Measurements from ENCODE around the gene MGME1. TPM values are rescaled to one million over a fixed set of nuclear protein-coding genes. Genes with fewer than 3 reads are reported as not detected.

The MGME1 gene
- total and polyA plus RNA-seq, 3 experiments from 2014 or later, result 11.9 to 31.8 (median 29.2) TPM

DNA sequence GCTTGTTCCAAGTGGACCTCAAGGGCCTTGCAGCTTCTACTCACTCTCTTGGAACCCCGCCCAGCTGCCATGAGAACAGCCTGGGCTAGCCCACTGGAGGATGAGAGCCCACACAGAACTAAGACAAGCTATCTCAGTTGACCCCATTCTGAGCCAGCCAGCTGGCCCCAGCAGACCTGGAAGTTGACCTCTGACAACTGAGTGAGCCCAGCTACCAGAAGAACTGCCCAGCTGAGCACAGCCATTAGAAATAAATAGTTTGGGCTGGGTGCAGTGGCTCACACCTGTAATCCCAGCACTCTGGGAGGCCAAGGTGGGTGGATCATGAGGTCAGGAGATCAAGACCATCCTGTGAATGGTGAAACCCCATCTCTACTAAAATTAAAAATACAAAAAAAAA lies 37.3 kb upstream of the MGME1 start:
- no peak overlapping the region for H3K27ac ChIP-seq (ENCODE audit: low read depth, low read length)
- no peaks in the 10 kb centered on the region for H3K36me3 ChIP-seq (ENCODE audit: insufficient read depth, low read length)
- no peak overlapping the region for H3K27ac Mint-ChIP-seq
- DNase-seq, result no peak
- ChIA-PET CTCF (interaction anchor here (1.8 kb wide), 1 partner anchor 7 kb away, joined by 6 read pairs; no protein-coding TSS in a partner anchor), POLR2A (no interaction called here)
- H3K4me3 ChIP-seq (ENCODE audit: low read length), result no peak overlapping the region
- peaks cover 0 to 5% (median 0%) of the 10 kb centered on the region in 3 donors for H3K36me3 Mint-ChIP-seq
- no peaks in the 10 kb centered on the region for H3K4me1 ChIP-seq (ENCODE audit: insufficient read depth, low read length)
- H3K4me3 Mint-ChIP-seq, result no peak overlapping the region
- no peaks in the 10 kb centered on the region for H3K9me3 ChIP-seq (ENCODE audit: low read length)
- H3K9me3 Mint-ChIP-seq, result peaks cover 0 to 2% (median 0%) of the 10 kb centered on the region in 5 donors
- no peaks in the 10 kb centered on the region for H3K27me3 ChIP-seq (ENCODE audit: insufficient read depth, low read length, poor library complexity, severe bottlenecking)
- H3K27me3 Mint-ChIP-seq, result peaks cover 4 to 12% of the 10 kb centered on the region in 2 donors
- H3K4me1 Mint-ChIP-seq, result no peaks in the 10 kb centered on the region

DNA sequence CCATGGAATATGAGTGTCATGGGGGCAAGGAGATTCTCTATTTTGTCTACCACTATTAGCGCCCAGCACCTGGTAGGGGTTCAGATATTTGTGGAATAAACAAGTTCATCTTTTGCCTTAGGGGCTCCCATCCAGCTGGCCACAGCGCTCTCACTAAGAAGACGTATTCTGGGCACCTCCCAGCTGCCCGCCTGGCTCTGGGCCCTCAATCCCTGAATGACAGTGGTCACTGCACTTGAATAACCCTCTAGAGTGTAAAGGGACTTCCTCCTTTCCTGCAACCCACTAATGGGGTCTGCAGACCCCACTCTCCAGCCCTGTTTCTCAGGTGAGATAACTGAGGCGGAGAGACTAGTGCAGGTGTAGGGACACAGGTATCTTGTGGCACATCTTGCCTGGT lies 36.4 kb upstream of the MGME1 start:
- Mint-ChIP-seq H3K4me1 (no peaks in the 10 kb centered on the region), H3K9me3 (peaks cover 0 to 2% (median 0%) of the 10 kb centered on the region in 5 donors), H3K27me3 (peaks cover 4 to 12% of the 10 kb centered on the region in 2 donors), H3K27ac (peak overlapping the region in 1 of 8 donors; percentile 75), H3K36me3 (peaks cover 0 to 5% (median 0%) of the 10 kb centered on the region in 3 donors), H3K4me3 (no peak overlapping the region)
- no peak overlapping the region for H3K27ac ChIP-seq (ENCODE audit: low read depth, low read length)
- no peaks in the 10 kb centered on the region for H3K27me3 ChIP-seq (ENCODE audit: insufficient read depth, low read length, poor library complexity, severe bottlenecking)
- no peaks in the 10 kb centered on the region for H3K4me1 ChIP-seq (ENCODE audit: insufficient read depth, low read length)
- no peak overlapping the region for H3K4me3 ChIP-seq (ENCODE audit: low read length)
- no peak for DNase-seq
- no peaks in the 10 kb centered on the region for H3K9me3 ChIP-seq (ENCODE audit: low read length)
- ChIA-PET POLR2A (no interaction called here), CTCF (no interaction called here)
- no peaks in the 10 kb centered on the region for H3K36me3 ChIP-seq (ENCODE audit: insufficient read depth, low read length)

DNA sequence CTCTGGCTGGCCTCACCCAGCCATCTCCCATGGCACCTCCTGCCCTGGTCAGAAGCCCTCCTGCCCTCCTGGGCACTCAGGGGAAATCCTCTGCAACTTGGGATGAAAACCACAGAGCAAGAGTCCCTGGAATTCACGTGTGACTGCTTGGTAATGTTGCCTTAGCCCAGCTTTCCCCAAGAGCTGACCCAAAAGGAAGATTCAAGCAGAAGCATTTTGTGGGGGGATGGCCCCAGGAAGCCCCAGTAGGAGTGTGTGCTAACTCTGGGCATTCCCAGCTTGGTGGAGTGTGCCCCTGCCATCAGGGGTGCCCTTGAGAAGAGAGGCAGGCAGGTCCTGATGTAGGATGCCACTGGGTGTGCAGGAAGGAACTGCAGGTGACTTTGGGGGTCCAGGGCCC lies 35.7 kb upstream of the MGME1 start:
- H3K4me1 ChIP-seq (ENCODE audit: insufficient read depth, low read length), result no peaks in the 10 kb centered on the region
- H3K36me3 ChIP-seq (ENCODE audit: insufficient read depth, low read length), result no peaks in the 10 kb centered on the region
- H3K27ac Mint-ChIP-seq, result no peak overlapping the region
- ChIA-PET CTCF (no interaction called here), POLR2A (no interaction called here)
- no peak overlapping the region for H3K4me3 ChIP-seq (ENCODE audit: low read length)
- no peak overlapping the region for H3K4me3 Mint-ChIP-seq
- DNase-seq, result no peak
- no peaks in the 10 kb centered on the region for H3K9me3 ChIP-seq (ENCODE audit: low read length)
- H3K9me3 Mint-ChIP-seq, result peaks cover 0 to 2% (median 0%) of the 10 kb centered on the region in 5 donors
- no peak overlapping the region for H3K27ac ChIP-seq (ENCODE audit: low read depth, low read length)
- H3K4me1 Mint-ChIP-seq, result no peaks in the 10 kb centered on the region
- H3K36me3 Mint-ChIP-seq, result peaks cover 0 to 5% (median 0%) of the 10 kb centered on the region in 3 donors
- no peaks in the 10 kb centered on the region for H3K27me3 ChIP-seq (ENCODE audit: insufficient read depth, low read length, poor library complexity, severe bottlenecking)
- H3K27me3 Mint-ChIP-seq, result peaks cover 4 to 12% of the 10 kb centered on the region in 2 donors

DNA sequence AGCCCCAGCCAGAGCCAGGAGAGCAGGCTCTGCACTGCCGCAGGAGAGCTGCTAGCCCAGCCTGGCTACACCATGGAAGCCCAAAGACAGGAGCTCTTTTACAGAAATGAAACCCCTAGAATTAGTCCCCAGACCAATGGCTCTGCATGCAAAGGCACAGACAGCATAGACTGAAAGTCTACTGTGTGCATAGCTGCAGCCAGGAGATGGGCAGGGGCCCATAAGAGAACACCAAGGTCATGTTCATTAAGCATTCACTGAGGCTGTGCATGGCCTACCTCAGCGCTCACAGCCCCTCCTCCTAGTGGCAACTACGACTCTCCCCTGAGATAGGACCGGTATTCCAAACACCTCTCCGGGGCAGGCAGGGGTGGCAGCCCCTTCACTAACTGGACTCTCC lies 35.1 kb upstream of the MGME1 start:
- H3K36me3 ChIP-seq (ENCODE audit: insufficient read depth, low read length), result no peaks in the 10 kb centered on the region
- no peak for DNase-seq
- no peak overlapping the region for H3K4me3 ChIP-seq (ENCODE audit: low read length)
- no peaks in the 10 kb centered on the region for H3K27me3 ChIP-seq (ENCODE audit: insufficient read depth, low read length, poor library complexity, severe bottlenecking)
- peaks cover 0 to 5% (median 0%) of the 10 kb centered on the region in 3 donors for H3K36me3 Mint-ChIP-seq
- no peak overlapping the region for H3K27ac Mint-ChIP-seq
- peaks cover 4 to 8% of the 10 kb centered on the region in 2 donors for H3K27me3 Mint-ChIP-seq
- no peaks in the 10 kb centered on the region for H3K9me3 ChIP-seq (ENCODE audit: low read length)
- H3K4me1 Mint-ChIP-seq, result peaks cover 0 to 1% (median 0%) of the 10 kb centered on the region in 3 donors
- no peak overlapping the region for H3K27ac ChIP-seq (ENCODE audit: low read depth, low read length)
- ChIA-PET POLR2A (no interaction called here), CTCF (no interaction called here)
- peaks cover 3% of the 10 kb centered on the region for H3K4me1 ChIP-seq (ENCODE audit: insufficient read depth, low read length)
- H3K9me3 Mint-ChIP-seq, result peaks cover 0 to 2% (median 0%) of the 10 kb centered on the region in 5 donors
- no peak overlapping the region for H3K4me3 Mint-ChIP-seq

DNA sequence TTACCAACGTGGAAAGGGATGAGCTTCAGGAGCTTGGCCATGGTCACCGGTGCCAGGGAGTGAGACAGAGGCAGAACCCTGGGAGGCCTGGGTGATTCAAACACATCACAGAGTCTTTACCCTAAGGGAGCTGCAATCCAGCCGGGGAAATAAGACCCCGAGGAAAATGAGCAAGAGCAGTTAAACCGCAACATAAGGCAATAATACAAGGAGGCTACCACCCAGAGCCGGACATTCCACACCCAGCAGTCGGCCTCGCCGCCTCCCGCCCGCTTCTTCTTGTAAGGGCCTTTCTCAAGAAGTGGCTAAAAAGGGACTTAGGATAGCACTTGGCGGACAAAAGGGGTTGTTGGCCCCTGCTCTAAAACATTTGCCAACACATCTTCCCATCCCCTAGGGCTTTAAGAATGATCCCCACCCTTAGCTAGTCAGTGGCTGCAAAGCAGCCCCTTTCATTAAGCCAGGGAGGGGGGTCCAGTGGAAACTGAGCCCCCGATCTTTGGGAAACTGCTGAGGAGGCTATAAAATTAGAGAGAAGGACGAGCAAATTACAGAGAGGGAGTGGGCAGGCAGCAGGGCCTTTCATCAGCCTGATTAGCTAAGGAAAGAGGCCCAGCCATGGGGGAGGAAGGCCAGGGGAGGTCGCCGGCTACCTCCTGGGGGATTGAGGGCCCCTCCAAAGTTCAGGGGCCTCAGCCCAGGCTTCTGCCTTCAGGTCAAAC lies 34.5 kb upstream of the MGME1 start:
- Histone ChIP-seq H3K27ac (ENCODE audit: low read depth, low read length) (no peak overlapping the region), H3K36me3 (ENCODE audit: insufficient read depth, low read length) (no peaks in the 10 kb centered on the region), H3K4me3 (ENCODE audit: low read length) (no peak overlapping the region), H3K27me3 (ENCODE audit: insufficient read depth, low read length, poor library complexity, severe bottlenecking) (no peaks in the 10 kb centered on the region), H3K4me1 (ENCODE audit: insufficient read depth, low read length) (peaks cover 7% of the 10 kb centered on the region), H3K9me3 (ENCODE audit: low read length) (no peaks in the 10 kb centered on the region)
- DNase-seq, result no peak
- Mint-ChIP-seq H3K9me3 (peaks cover 0 to 2% (median 0%) of the 10 kb centered on the region in 5 donors), H3K27ac (no peak overlapping the region), H3K27me3 (peaks cover 4 to 6% of the 10 kb centered on the region in 2 donors), H3K4me1 (peaks cover 3 to 7% (median 5%) of the 10 kb centered on the region in 3 donors), H3K36me3 (peaks cover 0 to 5% (median 0%) of the 10 kb centered on the region in 3 donors), H3K4me3 (no peak overlapping the region)
- ChIA-PET POLR2A (no interaction called here), CTCF (no interaction called here)

DNA sequence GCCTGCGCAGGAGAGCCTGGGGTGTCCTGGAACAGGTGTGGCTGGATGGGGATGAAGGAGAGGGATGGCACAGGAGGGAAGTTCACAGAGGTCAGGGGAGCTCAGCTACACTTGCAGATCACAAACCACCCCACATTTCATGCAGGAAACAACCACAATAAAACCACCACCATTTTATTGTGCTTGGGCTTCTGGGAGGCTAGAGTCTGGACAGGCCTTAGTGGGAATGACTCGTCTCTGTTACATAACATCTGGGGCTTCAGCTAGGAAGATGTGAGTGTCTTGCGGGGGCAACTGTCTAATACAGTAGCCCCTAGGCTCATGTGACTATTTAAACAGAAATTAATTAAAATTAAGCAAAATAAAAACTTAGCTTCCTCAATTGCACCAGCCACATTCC lies 33.6 kb upstream of the MGME1 start:
- H3K36me3 ChIP-seq (ENCODE audit: insufficient read depth, low read length), result no peaks in the 10 kb centered on the region
- no peak overlapping the region for H3K4me3 ChIP-seq (ENCODE audit: low read length)
- peaks cover 0 to 5% (median 0%) of the 10 kb centered on the region in 3 donors for H3K36me3 Mint-ChIP-seq
- peaks cover 7 to 14% (median 13%) of the 10 kb centered on the region in 3 donors for H3K4me1 Mint-ChIP-seq
- H3K4me3 Mint-ChIP-seq, result no peak overlapping the region
- no peaks in the 10 kb centered on the region for H3K27me3 ChIP-seq (ENCODE audit: insufficient read depth, low read length, poor library complexity, severe bottlenecking)
- H3K4me1 ChIP-seq (ENCODE audit: insufficient read depth, low read length), result peaks cover 7% of the 10 kb centered on the region
- H3K27ac ChIP-seq (ENCODE audit: low read depth, low read length), result no peak overlapping the region
- H3K9me3 ChIP-seq (ENCODE audit: low read length), result no peaks in the 10 kb centered on the region
- peaks cover 0 to 2% (median 0%) of the 10 kb centered on the region in 5 donors for H3K9me3 Mint-ChIP-seq
- peaks cover 3 to 6% of the 10 kb centered on the region in 2 donors for H3K27me3 Mint-ChIP-seq
- DNase-seq, result no peak
- ChIA-PET CTCF (interaction anchor here (0.9 kb wide), 1 partner anchor 431 kb away, joined by 3 read pairs; no protein-coding TSS in a partner anchor), POLR2A (no interaction called here)
- no peak overlapping the region for H3K27ac Mint-ChIP-seq

DNA sequence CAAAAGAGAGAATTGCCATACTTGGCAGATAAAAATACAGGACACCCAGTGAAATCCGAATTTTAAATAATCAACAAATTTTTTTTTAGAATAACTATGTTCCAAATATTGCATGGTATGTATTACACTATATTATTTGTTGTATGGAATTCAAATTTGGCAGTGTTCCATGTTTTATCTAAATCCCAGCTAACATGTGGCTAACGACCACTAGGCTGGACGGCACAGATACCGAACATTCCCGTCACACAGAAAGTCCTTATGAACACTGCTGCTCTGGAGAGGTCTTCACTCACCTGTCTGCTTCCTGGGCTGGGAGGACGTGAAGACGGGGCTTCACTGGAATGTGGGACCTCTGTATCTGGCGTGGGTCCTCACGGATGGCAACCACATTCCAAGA lies 33.1 kb upstream of the MGME1 start:
- Histone ChIP-seq H3K36me3 (ENCODE audit: insufficient read depth, low read length) (no peaks in the 10 kb centered on the region), H3K9me3 (ENCODE audit: low read length) (no peaks in the 10 kb centered on the region), H3K4me1 (ENCODE audit: insufficient read depth, low read length) (peaks cover 7% of the 10 kb centered on the region), H3K27me3 (ENCODE audit: insufficient read depth, low read length, poor library complexity, severe bottlenecking) (no peaks in the 10 kb centered on the region), H3K27ac (ENCODE audit: low read depth, low read length) (no peak overlapping the region), H3K4me3 (ENCODE audit: low read length) (no peak overlapping the region)
- H3K27me3 Mint-ChIP-seq, result peaks cover 0 to 6% of the 10 kb centered on the region in 2 donors
- H3K27ac Mint-ChIP-seq, result no peak overlapping the region
- H3K4me3 Mint-ChIP-seq, result no peak overlapping the region
- H3K4me1 Mint-ChIP-seq, result peaks cover 7 to 18% (median 14%) of the 10 kb centered on the region in 3 donors
- peaks cover 0 to 5% (median 3%) of the 10 kb centered on the region in 3 donors for H3K36me3 Mint-ChIP-seq
- DNase-seq, result no peak
- peaks cover 0 to 2% (median 0%) of the 10 kb centered on the region in 5 donors for H3K9me3 Mint-ChIP-seq
- ChIA-PET CTCF (interaction anchor here (0.9 kb wide), 1 partner anchor 431 kb away, joined by 3 read pairs; no protein-coding TSS in a partner anchor), POLR2A (no interaction called here)

DNA sequence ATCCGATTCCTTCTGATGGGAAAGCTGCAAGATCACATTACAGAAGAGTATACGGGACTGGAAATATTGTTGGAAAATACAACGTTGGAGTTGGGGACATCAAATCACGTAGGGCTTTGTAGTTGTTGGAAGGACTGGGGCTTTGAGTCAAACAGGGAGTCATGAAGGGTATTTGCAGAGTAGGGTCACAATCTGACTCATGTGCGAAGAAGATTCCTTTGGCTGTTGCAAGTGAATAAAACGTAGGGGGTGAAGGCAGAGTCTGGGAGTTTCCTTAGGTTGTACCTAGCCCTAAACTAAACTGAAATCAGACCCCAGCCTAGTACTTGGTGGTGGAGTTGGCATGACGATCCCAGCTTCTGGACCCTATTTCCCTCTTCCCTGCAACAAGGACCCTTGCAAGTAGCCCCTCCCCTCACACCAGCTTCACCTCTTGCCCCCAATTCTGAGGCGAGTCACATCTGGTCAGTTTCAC lies 32.5 kb upstream of the MGME1 start:
- Mint-ChIP-seq H3K9me3 (peaks cover 0 to 2% (median 0%) of the 10 kb centered on the region in 5 donors), H3K4me3 (no peak overlapping the region), H3K36me3 (peaks cover 0 to 6% (median 5%) of the 10 kb centered on the region in 3 donors), H3K27ac (peak overlapping the region in 3 of 8 donors; percentile 11 to 76 (median 74)), H3K4me1 (peaks cover 7 to 18% (median 14%) of the 10 kb centered on the region in 3 donors), H3K27me3 (peaks cover 0 to 5% of the 10 kb centered on the region in 2 donors)
- POLR2A ChIA-PET, result no interaction called here
- CTCF ChIA-PET, result interaction anchor here (0.9 kb wide), 1 partner anchor 432 kb away, joined by 3 read pairs; no protein-coding TSS in a partner anchor
- no peaks in the 10 kb centered on the region for H3K27me3 ChIP-seq (ENCODE audit: insufficient read depth, low read length, poor library complexity, severe bottlenecking)
- no peak overlapping the region for H3K4me3 ChIP-seq (ENCODE audit: low read length)
- H3K36me3 ChIP-seq (ENCODE audit: insufficient read depth, low read length), result no peaks in the 10 kb centered on the region
- H3K9me3 ChIP-seq (ENCODE audit: low read length), result no peaks in the 10 kb centered on the region
- no peak overlapping the region for H3K27ac ChIP-seq (ENCODE audit: low read depth, low read length)
- no peak for DNase-seq
- peaks cover 7% of the 10 kb centered on the region for H3K4me1 ChIP-seq (ENCODE audit: insufficient read depth, low read length)
